CD14-positive monocyte (primary cell): ENCODE measurements around the gene FAF2. TPM values are rescaled to one million over a fixed set of nuclear protein-coding genes. Genes with fewer than 3 reads are reported as not detected.
A peak's percentile ranks its signal among the peaks of the same experiment; 100 is the strongest.

Experiments
- DNase-seq, 3 donors: peaks; one replicate each; pipeline ENCODE4 v3.0.0-alpha.2; 2011 to 2022
- H2AFZ ChIP-seq: 2 replicates; pipeline ENCODE4 v1.6.0; 2012; ENCODE audit warnings: mild to moderate bottlenecking, low read depth, low read length, inconsistent platforms; ENCODE audit not compliant: insufficient read depth, poor library complexity, severe bottlenecking
- H3K27ac ChIP-seq, 2 donors: 1 replicate in 1 of 2; 2 replicates in 1 of 2; pipeline ENCODE4 v1.5.1; 2012 to 2013; ENCODE audit warnings: low read length in 2 of 2, control low read depth in 1 of 2, inconsistent platforms in 1 of 2, low read depth in 1 of 2, mild to moderate bottlenecking in 1 of 2
- H3K27me3 ChIP-seq, 2 donors: one replicate each; pipeline versions ENCODE4 v1.6.0 to v1.6.1; 2011 to 2013; ENCODE audit warnings: low read length in 2 of 2; ENCODE audit not compliant: control insufficient read depth in 2 of 2, insufficient read depth in 2 of 2
- H3K36me3 ChIP-seq, 2 donors: replicated peaks in 1 of 2; 1 replicate in 1 of 2; 2 replicates in 1 of 2; pipeline versions ENCODE4 v1.5.1 to v1.6.1; 2012 to 2013; ENCODE audit warnings: low read length in 2 of 2, control low read depth in 1 of 2, inconsistent platforms in 1 of 2, mild to moderate bottlenecking in 1 of 2; ENCODE audit not compliant: insufficient read depth in 2 of 2, control insufficient read depth in 1 of 2
- H3K4me1 ChIP-seq, 2 donors: 1 replicate in 1 of 2; 2 replicates in 1 of 2; pipeline versions ENCODE4 v1.5.1 to v1.6.1; 2012 to 2013; ENCODE audit warnings: low read length in 2 of 2, control low read depth in 1 of 2, inconsistent platforms in 1 of 2, mild to moderate bottlenecking in 1 of 2, moderate library complexity in 1 of 2; ENCODE audit not compliant: insufficient read depth in 2 of 2, control insufficient read depth in 1 of 2
- H3K4me2 ChIP-seq: replicated peaks from 2 replicates; pipeline ENCODE3; 2012; ENCODE audit warnings: low read length, moderate library complexity, mild to moderate bottlenecking; ENCODE audit not compliant: poor library complexity, severe bottlenecking; ENCODE audit errors: extremely low read depth
- H3K4me3 ChIP-seq, 3 experiments: fragments of 200-600 bp in 1 of 3; sonication (generic) in 1 of 3; replicated peaks in 1 of 3; 1 replicate in 2 of 3; 2 replicates in 1 of 3; pipeline ENCODE4 v1.5.1; 2011 to 2013; ENCODE audit warnings: low read length in 3 of 3, mild to moderate bottlenecking in 3 of 3, control low read depth in 2 of 3, low read depth in 2 of 3, inconsistent platforms in 1 of 3, moderate library complexity in 1 of 3
- H3K79me2 ChIP-seq: 2 replicates; pipeline ENCODE4 v1.6.0; 2012; ENCODE audit warnings: mild to moderate bottlenecking, control low read depth, inconsistent platforms, low read length, moderate library complexity; ENCODE audit not compliant: insufficient read depth
- H3K9ac ChIP-seq: 2 replicates; pipeline ENCODE4 v1.6.0; 2017; ENCODE audit warnings: low read length, mild to moderate bottlenecking; ENCODE audit not compliant: insufficient read depth, poor library complexity, severe bottlenecking
- H3K9me3 ChIP-seq, 2 donors: replicated peaks in 1 of 2; 1 replicate in 1 of 2; 2 replicates in 1 of 2; pipeline versions ENCODE4 v1.5.1 to v1.6.1; 2012 to 2013; ENCODE audit warnings: low read length in 2 of 2, control low read depth in 1 of 2; ENCODE audit not compliant: control insufficient read depth in 1 of 2, insufficient read depth in 1 of 2
- H4K20me1 ChIP-seq: 2 replicates; pipeline ENCODE4 v1.6.0; 2012; ENCODE audit warnings: mild to moderate bottlenecking, low read length, control low read depth, moderate library complexity; ENCODE audit not compliant: insufficient read depth
- H3K27ac Mint-ChIP-seq, 7 donors: one replicate each; pipeline ENCODE4 v1.8.0; 2020; ENCODE audit warnings: mild to moderate bottlenecking in 7 of 7, mixed read lengths in 7 of 7, moderate library complexity in 6 of 7, inconsistent platforms in 2 of 7
- H3K27me3 Mint-ChIP-seq, 3 donors: one replicate each; pipeline ENCODE4 v1.8.0; 2021 to 2022; ENCODE audit warnings: low read depth in 3 of 3, mild to moderate bottlenecking in 3 of 3, mixed read lengths in 3 of 3, moderate library complexity in 3 of 3, inconsistent platforms in 1 of 3
- H3K36me3 Mint-ChIP-seq, 2 donors: one replicate each; pipeline ENCODE4 v1.8.0; 2020; ENCODE audit warnings: mixed read lengths in 2 of 2, inconsistent platforms in 1 of 2, mild to moderate bottlenecking in 1 of 2
- H3K4me1 Mint-ChIP-seq: one replicate; pipeline ENCODE4 v1.8.0; 2020; ENCODE audit warnings: mild to moderate bottlenecking, mixed read lengths
- H3K4me3 Mint-ChIP-seq, 2 donors: one replicate each; pipeline ENCODE4 v1.8.0; 2020; ENCODE audit warnings: mild to moderate bottlenecking in 2 of 2, mixed read lengths in 2 of 2, moderate library complexity in 1 of 2
- H3K9me3 Mint-ChIP-seq, 7 donors: one replicate each; pipeline ENCODE4 v1.8.0; 2020 to 2022; ENCODE audit warnings: mixed read lengths in 7 of 7, mild to moderate bottlenecking in 6 of 7, moderate library complexity in 6 of 7, inconsistent platforms in 2 of 7
- WGBS: methylation state at CpG from one replicate; pipeline ENCODE4 v1.1.5; 2013; ENCODE audit warnings: missing lambda C conversion rate; ENCODE audit not compliant: insufficient coverage; 5-methylcytosine and 5-hydroxymethylcytosine counted together
- intact Hi-C, 2 donors: fragments of 100-400 bp; cut with micrococcal nuclease; formaldehyde crosslinking; loops; one replicate each; pipeline versions ENCODE4 v1.15.0 to v1.15.1; 2023
- polyA plus RNA-seq, 3 donors: library from polyadenylated mRNA; depleted of rRNA in 1 of 3; unstranded in 2 of 3; stranded (reverse) in 1 of 3; fragments of 300-500 nt in 2 of 3; fragments of >200 nt in 1 of 3; fragmentation: Illumina TruSeq in 2 of 3; gene quantifications; 1 replicate in 2 of 3; 2 replicates in 1 of 3; pipeline ENCODE4 v1.2.3, GENCODE V29; 2012 to 2021
- TF ChIP-seq, protein P1 (sequence below): fragments of 200-600 bp; IDR thresholded peaks from one replicate; pipeline ENCODE4 v1.8.0; 2022; ENCODE audit warnings: antibody characterized with exemption, mild to moderate bottlenecking

The FAF2 gene
- polyA plus RNA-seq, 3 donors: 11.5 to 14.8 (median 12.2) TPM

- Mint-ChIP-seq H3K27me3 (no peaks in the 10 kb centered on the region), H3K4me1 (peaks cover 67% of the 10 kb centered on the region), H3K36me3 (peaks cover 2 to 7% of the 10 kb centered on the region in 2 donors), H3K9me3 (peaks cover 0 to 1% (median 0%) of the 10 kb centered on the region in 7 donors), H3K4me3 (peak overlapping the region; percentile 77 to 95), H3K27ac (peak overlapping the region; percentile 98 to 100 (median 99))
- Histone ChIP-seq H3K36me3 (no peaks in the 10 kb centered on the region), H4K20me1 (peaks cover 23% of the 10 kb centered on the region), H3K79me2 (peaks cover 56% of the 10 kb centered on the region), H3K9ac (peak overlapping the region; percentile 83), H3K27me3 (no peaks in the 10 kb centered on the region), H3K27ac (peak overlapping the region; percentile 93 to 96), H2AFZ (peak overlapping the region; percentile 68), H3K4me2 (peak overlapping the region; percentile 100), H3K4me3 (peak overlapping the region in 2 of 3 experiments; percentile 96 to 98), H3K9me3 (no peaks in the 10 kb centered on the region), H3K4me1 (peaks cover 65 to 82% of the 10 kb centered on the region in 2 donors)
- DNase-seq: no peak
- TF ChIP-seq, protein P1, sequence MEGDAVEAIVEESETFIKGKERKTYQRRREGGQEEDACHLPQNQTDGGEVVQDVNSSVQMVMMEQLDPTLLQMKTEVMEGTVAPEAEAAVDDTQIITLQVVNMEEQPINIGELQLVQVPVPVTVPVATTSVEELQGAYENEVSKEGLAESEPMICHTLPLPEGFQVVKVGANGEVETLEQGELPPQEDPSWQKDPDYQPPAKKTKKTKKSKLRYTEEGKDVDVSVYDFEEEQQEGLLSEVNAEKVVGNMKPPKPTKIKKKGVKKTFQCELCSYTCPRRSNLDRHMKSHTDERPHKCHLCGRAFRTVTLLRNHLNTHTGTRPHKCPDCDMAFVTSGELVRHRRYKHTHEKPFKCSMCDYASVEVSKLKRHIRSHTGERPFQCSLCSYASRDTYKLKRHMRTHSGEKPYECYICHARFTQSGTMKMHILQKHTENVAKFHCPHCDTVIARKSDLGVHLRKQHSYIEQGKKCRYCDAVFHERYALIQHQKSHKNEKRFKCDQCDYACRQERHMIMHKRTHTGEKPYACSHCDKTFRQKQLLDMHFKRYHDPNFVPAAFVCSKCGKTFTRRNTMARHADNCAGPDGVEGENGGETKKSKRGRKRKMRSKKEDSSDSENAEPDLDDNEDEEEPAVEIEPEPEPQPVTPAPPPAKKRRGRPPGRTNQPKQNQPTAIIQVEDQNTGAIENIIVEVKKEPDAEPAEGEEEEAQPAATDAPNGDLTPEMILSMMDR: no peak
- WGBS: 49% methylated on average over 3 of the region's 13 CpGs
- intact Hi-C loops: loop anchor here (5.0 to 10.0 kb wide), 6 partner anchors 34 to 764 kb away; partner anchors contain the start of genes FAF2 (in 2 of the 2), CLTB (in 1 of the 2), HIGD2A (in 1 of the 2) and NOP16 (in 1 of the 2)
Measured at GRCh38 chr5:176538230-176538988, 90.2 kb downstream of the FAF2 start.

DNA sequence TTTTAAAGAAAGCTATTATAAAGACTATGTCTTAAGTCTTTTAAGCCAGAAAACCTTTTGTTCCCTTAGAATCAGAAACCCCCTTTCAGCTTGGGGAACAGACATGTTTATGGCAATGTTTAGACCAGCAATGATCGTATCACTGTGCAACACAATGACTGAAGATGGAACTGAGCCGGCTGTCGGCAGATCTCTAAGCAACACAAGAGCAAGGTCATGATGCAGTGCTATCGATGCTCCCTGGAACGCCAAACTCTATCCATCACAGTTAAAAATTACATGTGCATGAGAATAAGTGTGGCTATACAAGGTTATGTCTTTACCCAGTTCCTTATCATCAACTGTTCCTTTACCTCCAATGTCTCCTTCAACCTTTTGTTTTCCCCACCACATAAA is 90.8 kb downstream of the FAF2 start:
- 90% methylated on average over 1 of the region's 5 CpGs for WGBS
- TF ChIP-seq, protein P1: no peak

More for the DNA sequence above, 90.8 kb downstream of the FAF2 start:
- Histone ChIP-seq H3K79me2 (peaks cover 56% of the 10 kb centered on the region), H3K36me3 (no peaks in the 10 kb centered on the region), H3K4me3 (no peak overlapping the region), H4K20me1 (peaks cover 17% of the 10 kb centered on the region), H3K4me1 (peaks cover 61 to 82% of the 10 kb centered on the region in 2 donors), H3K27ac (peak overlapping the region in 1 of 2 donors; percentile 93), H3K4me2 (peak overlapping the region; percentile 100), H2AFZ (no peak overlapping the region), H3K9me3 (no peaks in the 10 kb centered on the region), H3K27me3 (no peaks in the 10 kb centered on the region), H3K9ac (no peak overlapping the region)
- intact Hi-C loops: loop anchor here (5.0 to 10.0 kb wide), 6 partner anchors 33 to 763 kb away; partner anchors contain the start of genes FAF2 (in 2 of the 2), CLTB (in 1 of the 2), HIGD2A (in 1 of the 2) and NOP16 (in 1 of the 2)
- H3K9me3 Mint-ChIP-seq: peaks cover 0 to 1% (median 0%) of the 10 kb centered on the region in 7 donors
- peak overlapping the region in 3 of 7 donors; percentile 41 to 63 (median 61) for H3K27ac Mint-ChIP-seq
- DNase-seq: no peak
- H3K4me3 Mint-ChIP-seq: no peak overlapping the region
- H3K4me1 Mint-ChIP-seq: peaks cover 65% of the 10 kb centered on the region
- H3K36me3 Mint-ChIP-seq: peaks cover 2 to 7% of the 10 kb centered on the region in 2 donors
- no peaks in the 10 kb centered on the region for H3K27me3 Mint-ChIP-seq
